H9 (cell line): ENCODE data around the gene SLC34A3. TPM values are rescaled to one million over a fixed set of nuclear protein-coding genes. Genes with fewer than 3 reads are reported as not detected.

Experiments used
- DNase-seq: peaks from one replicate; pipeline ENCODE4 v3.0.0-alpha.2; 2017
- H2AFZ ChIP-seq: one replicate; pipeline ENCODE4 v1.6.1; 2013; ENCODE audit warnings: mild to moderate bottlenecking, low read length, control low read depth, moderate library complexity
- H2AK5ac ChIP-seq: 2 replicates; pipeline ENCODE4 v1.6.1; 2013; ENCODE audit warnings: low read length, control low read depth, mixed read lengths; ENCODE audit not compliant: insufficient read length
- H2BK120ac ChIP-seq: one replicate; pipeline ENCODE4 v1.6.1; 2013; ENCODE audit warnings: low read depth, mild to moderate bottlenecking, low read length, control low read depth, inconsistent platforms; ENCODE audit not compliant: poor library complexity, severe bottlenecking
- H2BK12ac ChIP-seq: 2 replicates; pipeline ENCODE4 v1.6.1; 2013; ENCODE audit warnings: low read length, control low read depth, mixed read lengths, low read depth; ENCODE audit not compliant: insufficient read length
- H2BK15ac ChIP-seq: 2 replicates; pipeline ENCODE4 v1.6.1; 2013; ENCODE audit warnings: low read depth, low read length, control low read depth
- H2BK20ac ChIP-seq: one replicate; pipeline ENCODE4 v1.6.1; 2013; ENCODE audit warnings: low read depth, mild to moderate bottlenecking, low read length, control low read depth, inconsistent platforms; ENCODE audit not compliant: poor library complexity, severe bottlenecking
- H2BK5ac ChIP-seq: 2 replicates; pipeline ENCODE4 v1.6.1; 2013; ENCODE audit warnings: low read length, control low read depth, mixed read lengths; ENCODE audit not compliant: insufficient read length
- H3K14ac ChIP-seq: 2 replicates; pipeline ENCODE4 v1.6.1; 2013; ENCODE audit warnings: low read length, control low read depth; ENCODE audit not compliant: insufficient read depth
- H3K18ac ChIP-seq: 2 replicates; pipeline ENCODE4 v1.6.1; 2013; ENCODE audit warnings: low read depth, mild to moderate bottlenecking, mixed read lengths, low read length, control low read depth; ENCODE audit not compliant: insufficient read length
- H3K23ac ChIP-seq: 2 replicates; pipeline ENCODE4 v1.6.1; 2013; ENCODE audit warnings: low read length, control low read depth, mixed read lengths, low read depth; ENCODE audit not compliant: insufficient read length
- H3K23me2 ChIP-seq: 2 replicates; pipeline ENCODE4 v1.6.1; 2013; ENCODE audit warnings: low read depth, mild to moderate bottlenecking, mixed read lengths, low read length, control low read depth; ENCODE audit not compliant: insufficient read length, poor library complexity, severe bottlenecking
- H3K27ac ChIP-seq: 2 replicates; pipeline ENCODE4 v1.5.1; 2013; ENCODE audit warnings: low read length, control low read depth, mixed read lengths, low read depth; ENCODE audit not compliant: insufficient read length
- H3K27me3 ChIP-seq: 2 replicates; pipeline ENCODE4 v1.6.1; 2013; ENCODE audit warnings: low read length, control low read depth, inconsistent platforms; ENCODE audit not compliant: insufficient read depth
- H3K4ac ChIP-seq: 2 replicates; pipeline ENCODE4 v1.6.1; 2013; ENCODE audit warnings: low read depth, mild to moderate bottlenecking, control low read depth, inconsistent platforms, low read length, moderate library complexity
- H3K4me1 ChIP-seq: 2 replicates; pipeline ENCODE4 v1.6.1; 2013; ENCODE audit warnings: low read length, control low read depth, inconsistent platforms; ENCODE audit not compliant: insufficient read depth
- H3K4me2 ChIP-seq: 2 replicates; pipeline ENCODE4 v1.6.1; 2013; ENCODE audit warnings: low read length, control low read depth, mixed read lengths; ENCODE audit not compliant: insufficient read length, insufficient read depth
- H3K56ac ChIP-seq: 2 replicates; pipeline ENCODE4 v1.6.1; 2013; ENCODE audit warnings: low read depth, mild to moderate bottlenecking, mixed read lengths, low read length, control low read depth; ENCODE audit not compliant: insufficient read length
- H3K79me1 ChIP-seq: 2 replicates; pipeline ENCODE4 v1.6.1; 2013; ENCODE audit warnings: low read depth, mild to moderate bottlenecking, moderate library complexity, low read length, control low read depth, inconsistent platforms; ENCODE audit not compliant: insufficient read depth, poor library complexity, severe bottlenecking
- H3K79me2 ChIP-seq: 2 replicates; pipeline ENCODE4 v1.6.1; 2013; ENCODE audit warnings: low read length, control low read depth, inconsistent platforms; ENCODE audit not compliant: insufficient read depth
- H3K9ac ChIP-seq: 2 replicates; pipeline ENCODE4 v1.6.1; 2013; ENCODE audit warnings: low read length, control low read depth, mixed read lengths; ENCODE audit not compliant: insufficient read length; ENCODE audit errors: extremely low read depth
- H3K9me3 ChIP-seq: one replicate; pipeline ENCODE4 v1.6.1; 2013; ENCODE audit warnings: low read depth, low read length, inconsistent platforms; ENCODE audit not compliant: control insufficient read depth
- H3T11ph ChIP-seq: one replicate; pipeline ENCODE4 v1.6.1; 2013; ENCODE audit warnings: mild to moderate bottlenecking, low read length, control low read depth, inconsistent platforms
- H4K20me1 ChIP-seq: one replicate; pipeline ENCODE4 v1.6.1; 2013; ENCODE audit not compliant: control insufficient read depth, insufficient read length, insufficient read depth
- H4K5ac ChIP-seq: 2 replicates; pipeline ENCODE4 v1.6.1; 2013; ENCODE audit warnings: low read depth, mild to moderate bottlenecking, mixed read lengths, low read length, control low read depth; ENCODE audit not compliant: insufficient read length
- H4K8ac ChIP-seq: replicated peaks from 2 replicates; pipeline ENCODE4 v1.6.1; 2013; ENCODE audit warnings: low read length, control low read depth, mixed read lengths, low read depth; ENCODE audit not compliant: insufficient read length
- H4K91ac ChIP-seq: 2 replicates; pipeline ENCODE4 v1.6.1; 2013; ENCODE audit warnings: low read depth, mild to moderate bottlenecking, moderate library complexity, mixed read lengths, low read length, control low read depth; ENCODE audit not compliant: insufficient read length
- H3K27ac Mint-ChIP-seq, 3 experiments: 2 replicates in 2 of 3; 3 replicates in 1 of 3; pipeline ENCODE4 v1.8.0; 2020 to 2021; ENCODE audit warnings: mixed read lengths in 3 of 3, mild to moderate bottlenecking in 1 of 3, moderate library complexity in 1 of 3
- H3K27me3 Mint-ChIP-seq: 2 replicates; pipeline ENCODE4 v1.8.0; 2021; ENCODE audit warnings: low read depth, mild to moderate bottlenecking, moderate library complexity, mixed read lengths
- H3K36me3 Mint-ChIP-seq, 3 experiments: 2 replicates in 2 of 3; 3 replicates in 1 of 3; pipeline ENCODE4 v1.8.0; 2020 to 2021; ENCODE audit warnings: low read depth in 3 of 3, mixed read lengths in 3 of 3; ENCODE audit not compliant: insufficient read depth in 1 of 3
- H3K4me1 Mint-ChIP-seq, 2 experiments: 2 replicates each; pipeline ENCODE4 v1.8.0; 2020; ENCODE audit warnings: mixed read lengths in 2 of 2
- H3K4me3 Mint-ChIP-seq, 2 experiments: 2 replicates in 1 of 2; 3 replicates in 1 of 2; pipeline ENCODE4 v1.8.0; 2020 to 2021; ENCODE audit warnings: mild to moderate bottlenecking in 2 of 2, mixed read lengths in 2 of 2, moderate library complexity in 1 of 2
- H3K9me3 Mint-ChIP-seq, 2 experiments: 2 replicates in 1 of 2; 3 replicates in 1 of 2; pipeline ENCODE4 v1.8.0; 2020; ENCODE audit warnings: mild to moderate bottlenecking in 2 of 2, mixed read lengths in 2 of 2, moderate library complexity in 1 of 2
- CTCF ChIP-seq: fragments of 200-600 bp; sonication (generic); conservative IDR thresholded peaks from 3 replicates; pipeline ENCODE4 v1.8.0; 2021; ENCODE audit warnings: antibody characterized with exemption, mild to moderate bottlenecking
- WGBS: extraction: QIAGEN DNeasy Blood & Tissue Kit; methylation state at CpG from one replicate; pipeline ENCODE4 v1.1.7; 2013; ENCODE audit warnings: missing lambda C conversion rate, low lambda C conversion rate, mixed read lengths; ENCODE audit not compliant: insufficient read length; ENCODE audit errors: extremely low coverage; 5-methylcytosine and 5-hydroxymethylcytosine counted together
- total RNA-seq: library from RNA; stranded (reverse); gene quantifications from 2 replicates; pipeline ENCODE4 v1.2.1, GENCODE V29; 2021

Gene SLC34A3
- total RNA-seq, 1 experiment from 2014 or later, result not detected

- peak; percentile 68 for DNase-seq
Measured at GRCh38 chr9:137235424-137236237, 4.9 kb downstream of the SLC34A3 start.

More at GRCh38 chr9:137235424-137236237, 4.9 kb downstream of the SLC34A3 start:
- Histone ChIP-seq H3K9me3 (no peaks in the 10 kb centered on the region), H4K20me1 (no peaks in the 10 kb centered on the region), H3K4me1 (peaks cover 3% of the 10 kb centered on the region; the same call in 1 of the 2 replicates), H2BK20ac (no peak overlapping the region), H3K79me1 (no peaks in the 10 kb centered on the region), H2BK5ac (no peak overlapping the region), H2AK5ac (no peak overlapping the region), H3K27ac (no peak overlapping the region), H2BK15ac (no peak overlapping the region), H4K5ac (no peak overlapping the region), H2BK120ac (no peak overlapping the region), H4K8ac (no peak overlapping the region), H3K4ac (no peak overlapping the region), H3T11ph (no peak overlapping the region), H3K14ac (no peak overlapping the region), H3K23me2 (no peaks in the 10 kb centered on the region), H3K18ac (no peak overlapping the region), H3K79me2 (no peaks in the 10 kb centered on the region), H3K56ac (no peak overlapping the region), H2BK12ac (no peak overlapping the region), H4K91ac (no peak overlapping the region), H3K4me2 (no peak overlapping the region), H3K27me3 (no peaks in the 10 kb centered on the region), H3K9ac (no peak overlapping the region), H3K23ac (no peak overlapping the region), H2AFZ (no peak overlapping the region)
- WGBS, result no CpG with 5 or more reads among the region's 35 CpGs
- no peaks in the 10 kb centered on the region for H3K9me3 Mint-ChIP-seq
- H3K27ac Mint-ChIP-seq, result peak overlapping the region in 2 of 3 experiments; percentile 34 to 76; a peak in 2 of 7 replicates
- H3K4me1 Mint-ChIP-seq, result peaks cover 12 to 20% of the 10 kb centered on the region in 2 experiments
- H3K4me3 Mint-ChIP-seq, result no peak overlapping the region
- peaks cover 7% of the 10 kb centered on the region for H3K27me3 Mint-ChIP-seq
- peaks cover 0 to 5% (median 0%) of the 10 kb centered on the region in 3 experiments; a peak in 3 of 7 replicates for H3K36me3 Mint-ChIP-seq
- TF ChIP-seq CTCF, result peak; percentile 52
